HG02571 (cell line): ENCODE results near the gene TRIM15.
A peak's percentile ranks its signal among the peaks of the same experiment; 100 is the strongest.
"Not testable (repeated sequence)": the region's sequence is repeated elsewhere in the genome, so short reads cannot be mapped to it uniquely, and the experiment has no call there.

Source experiments
- ATAC-seq: cut with Tn5 transposase; IDR thresholded peaks from one replicate; pipeline ENCODE4 v1.9.1; 2021; ENCODE audit warnings: mild to moderate bottlenecking, moderate library complexity; ENCODE audit not compliant: unreplicated experiment

The TRIM15 gene

DNA sequence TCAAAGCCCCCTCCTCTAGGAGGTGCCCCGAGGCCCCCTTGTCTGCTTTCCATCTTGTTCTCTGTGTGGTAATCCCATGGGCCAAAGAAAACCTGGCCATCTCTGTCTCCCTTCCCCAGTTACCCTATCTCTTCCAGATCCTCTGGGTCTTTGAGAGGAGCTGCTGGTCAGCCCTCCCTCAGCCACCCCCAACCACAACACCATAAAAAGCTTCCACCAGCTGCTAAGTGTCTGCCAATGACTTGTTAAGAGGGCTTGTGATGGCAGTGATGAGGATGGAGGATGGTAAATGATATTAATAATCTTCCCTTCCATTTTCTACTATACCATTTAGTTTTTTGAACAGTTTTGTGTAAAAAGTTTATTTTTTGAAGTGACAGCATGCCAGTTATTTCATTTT, 32.6 kb downstream of the TRIM15 start:
- ATAC-seq: no peak

DNA sequence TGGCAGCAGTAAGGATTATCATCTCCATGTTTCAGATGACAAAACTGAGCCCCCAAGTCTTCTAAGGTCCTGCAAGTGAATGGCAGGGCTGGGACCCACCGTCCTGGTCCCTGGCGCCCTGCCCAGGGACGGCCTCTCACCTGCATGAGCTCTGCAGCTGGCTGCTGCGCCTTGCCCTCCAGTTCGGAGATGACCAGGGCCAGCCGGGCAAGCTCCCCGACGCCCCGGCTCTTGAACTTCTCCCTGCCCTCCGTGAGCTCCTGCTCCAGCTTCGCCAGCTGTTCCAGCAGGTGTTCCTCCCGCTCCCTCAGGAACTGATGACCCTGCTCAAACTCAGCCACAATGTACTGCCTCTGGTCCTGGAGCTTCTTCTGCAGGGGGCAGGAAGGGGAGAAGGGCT, 33.0 kb downstream of the TRIM15 start:
- no peak for ATAC-seq

DNA sequence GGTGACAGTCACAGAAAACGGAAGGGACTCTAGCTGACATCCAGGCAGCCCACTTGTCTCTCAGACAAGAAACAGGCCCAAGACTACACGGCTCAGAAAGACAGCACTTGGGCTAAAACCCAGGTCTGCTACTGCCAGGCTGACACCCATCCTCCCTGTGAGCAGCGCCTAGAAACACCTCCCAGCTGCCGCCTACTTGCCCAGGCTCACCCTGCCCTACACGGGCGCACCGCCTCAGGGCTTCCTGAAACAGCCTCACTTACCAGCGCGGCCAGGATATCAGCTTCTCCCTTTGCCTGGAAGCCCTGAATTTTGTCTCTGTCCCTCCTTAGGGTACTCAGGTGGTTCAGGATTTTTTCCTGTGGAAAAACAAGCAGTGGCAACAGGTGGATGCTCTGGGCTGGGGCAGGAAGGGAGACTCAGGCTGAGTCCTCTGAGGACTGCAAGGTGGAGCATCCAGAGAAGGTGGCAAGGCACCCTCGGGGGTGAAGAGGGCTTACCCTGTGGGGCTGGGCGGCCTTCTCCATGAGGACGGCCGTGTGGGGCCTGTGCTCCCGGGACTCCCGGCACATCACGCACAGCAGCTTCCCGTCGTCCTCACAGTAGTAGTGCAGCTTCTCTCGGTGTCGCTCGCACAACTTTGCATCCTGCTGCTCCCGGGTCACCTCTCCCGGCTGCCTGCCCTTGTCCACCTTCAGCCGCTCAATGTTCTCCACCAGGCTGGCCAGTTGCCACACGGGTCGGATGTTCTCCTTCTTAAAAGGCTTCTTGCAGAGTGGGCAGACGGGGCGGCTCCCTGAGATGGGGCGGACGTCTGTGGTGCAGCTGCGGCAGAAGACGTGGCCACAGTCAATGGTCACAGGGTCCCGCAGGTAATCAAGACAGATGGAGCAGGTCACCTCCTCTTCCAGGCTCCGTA, 35.1 kb downstream of the TRIM15 start:
- ATAC-seq: no peak

DNA sequence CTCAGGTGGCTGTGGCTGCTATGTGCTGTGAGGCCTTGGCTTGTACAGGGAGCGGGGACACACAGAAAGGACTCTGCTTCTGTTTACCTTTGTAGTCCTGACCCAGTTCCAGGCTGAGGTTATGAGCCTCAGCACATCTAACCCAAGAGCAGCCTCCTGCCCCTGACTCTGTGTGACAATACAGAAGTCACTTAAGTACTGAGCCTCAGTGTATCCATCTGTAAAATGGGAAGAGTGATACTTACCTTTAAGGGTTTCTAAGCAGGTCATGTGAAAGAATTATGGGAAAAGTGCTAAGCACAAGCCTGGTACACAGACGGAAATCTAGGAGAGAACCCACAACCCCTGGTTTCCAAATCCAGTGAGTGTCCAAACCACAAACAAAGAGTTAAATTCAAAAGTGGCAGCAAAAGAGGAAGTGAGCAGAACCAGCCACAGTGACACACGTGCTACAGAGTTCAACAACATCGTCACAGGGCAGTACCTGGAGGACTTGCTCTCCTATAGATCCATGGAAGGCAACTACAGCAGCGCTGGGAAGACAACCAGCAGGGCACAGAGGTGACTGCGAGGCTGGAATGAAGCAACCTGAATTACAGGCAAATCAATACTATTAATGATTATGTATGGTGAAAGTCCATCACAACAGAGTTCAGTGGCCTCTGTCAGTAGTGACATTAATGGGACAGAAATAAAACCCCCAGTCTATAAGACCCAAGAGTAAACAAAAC, 37.4 kb downstream of the TRIM15 start:
- ATAC-seq: no peak

DNA sequence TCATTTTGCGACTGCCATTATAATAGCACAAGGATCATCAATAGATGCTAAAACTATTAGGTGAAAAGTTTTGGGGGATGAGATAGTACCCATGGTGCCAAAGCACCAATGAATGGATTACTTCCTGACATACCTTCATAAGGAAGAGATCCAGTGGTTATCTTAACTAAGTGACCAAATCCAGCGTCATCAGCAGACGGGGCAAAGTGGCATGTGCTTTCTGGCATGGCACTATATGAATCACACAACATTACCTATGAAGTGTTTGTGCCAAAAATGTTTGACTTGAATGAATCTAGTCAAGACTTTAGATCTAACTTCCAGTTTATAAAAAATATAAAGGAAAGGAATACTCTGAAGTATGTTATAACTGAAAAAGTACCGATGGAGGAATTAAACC, 39.0 kb downstream of the TRIM15 start:
- no peak for ATAC-seq

DNA sequence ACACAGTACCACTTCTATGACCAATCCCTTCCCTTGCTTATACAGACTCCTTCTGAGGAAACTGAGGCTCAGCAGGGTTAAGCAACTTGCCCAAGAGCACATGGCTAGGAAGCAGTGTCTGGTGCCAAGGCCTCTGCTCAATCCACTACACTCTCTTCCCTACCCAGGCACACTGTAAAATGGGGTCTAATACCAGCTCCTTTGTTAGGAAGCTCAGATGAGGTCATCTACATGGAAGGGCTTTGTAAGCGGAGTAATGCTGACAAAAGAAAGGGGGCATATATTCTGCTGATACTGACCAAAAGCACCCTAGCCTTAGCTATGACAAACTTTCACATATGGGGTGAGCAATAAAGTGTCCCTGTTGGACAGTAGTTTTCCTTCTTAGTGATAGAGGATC, 40.8 kb downstream of the TRIM15 start:
- no peak for ATAC-seq

DNA sequence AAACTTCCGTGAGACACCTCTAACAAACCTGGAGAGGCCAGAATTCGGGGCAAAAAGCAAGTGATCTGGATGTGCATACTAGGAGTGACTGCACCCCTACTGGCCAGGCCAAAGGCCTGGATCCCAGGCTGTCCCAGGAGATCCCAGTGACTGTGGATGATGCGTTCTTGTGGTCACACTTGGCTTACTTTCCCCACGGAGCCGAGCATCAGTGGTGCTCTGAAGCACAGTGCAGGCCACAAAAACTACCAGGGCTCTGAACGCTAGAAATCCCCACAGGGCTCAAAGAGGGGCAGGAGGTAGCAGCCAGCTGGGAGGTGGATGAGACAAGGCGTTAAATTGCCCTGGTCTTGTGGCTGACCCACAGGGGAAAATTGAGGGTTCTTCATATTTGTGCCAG, 42.8 kb downstream of the TRIM15 start:
- ATAC-seq: no peak

DNA sequence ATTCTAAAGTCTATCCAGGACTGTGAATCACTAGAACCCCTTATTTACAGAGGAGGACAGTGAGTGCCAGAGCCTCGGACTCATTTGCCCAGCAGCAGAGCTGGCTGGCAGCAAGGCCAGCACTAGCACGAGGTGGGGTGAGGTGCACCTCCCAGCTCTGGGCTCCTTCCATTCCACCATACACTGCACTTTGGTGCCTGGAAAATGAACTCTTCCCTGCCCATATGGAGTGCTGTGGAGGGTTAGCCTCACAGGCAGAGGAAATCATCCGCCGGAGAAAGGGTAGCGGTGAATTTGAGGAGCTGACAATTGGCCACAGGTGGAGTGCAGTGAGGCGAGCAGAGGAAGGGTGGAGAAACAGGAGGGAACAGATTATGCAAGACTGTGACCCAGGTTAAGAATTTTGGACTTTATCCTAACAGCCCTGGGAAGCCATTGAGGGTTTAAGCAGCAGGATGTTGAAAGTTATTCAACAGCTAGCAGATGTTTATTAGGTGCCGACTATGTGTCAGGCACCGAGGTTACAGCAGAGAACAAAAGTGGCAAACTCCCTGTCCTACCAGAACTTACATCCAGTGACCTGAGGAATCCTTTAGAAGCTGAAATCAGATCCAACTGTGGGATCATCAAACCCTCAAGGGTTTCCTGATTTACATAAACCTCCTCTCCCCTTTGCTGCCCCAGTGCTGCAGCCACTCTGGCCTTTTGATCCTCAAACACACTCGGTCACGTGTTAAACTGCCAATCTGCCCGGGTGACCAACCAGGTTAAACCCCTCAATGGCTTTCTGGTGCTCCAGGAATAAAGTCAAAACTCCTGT, 43.7 kb downstream of the TRIM15 start:
- no peak for ATAC-seq

DNA sequence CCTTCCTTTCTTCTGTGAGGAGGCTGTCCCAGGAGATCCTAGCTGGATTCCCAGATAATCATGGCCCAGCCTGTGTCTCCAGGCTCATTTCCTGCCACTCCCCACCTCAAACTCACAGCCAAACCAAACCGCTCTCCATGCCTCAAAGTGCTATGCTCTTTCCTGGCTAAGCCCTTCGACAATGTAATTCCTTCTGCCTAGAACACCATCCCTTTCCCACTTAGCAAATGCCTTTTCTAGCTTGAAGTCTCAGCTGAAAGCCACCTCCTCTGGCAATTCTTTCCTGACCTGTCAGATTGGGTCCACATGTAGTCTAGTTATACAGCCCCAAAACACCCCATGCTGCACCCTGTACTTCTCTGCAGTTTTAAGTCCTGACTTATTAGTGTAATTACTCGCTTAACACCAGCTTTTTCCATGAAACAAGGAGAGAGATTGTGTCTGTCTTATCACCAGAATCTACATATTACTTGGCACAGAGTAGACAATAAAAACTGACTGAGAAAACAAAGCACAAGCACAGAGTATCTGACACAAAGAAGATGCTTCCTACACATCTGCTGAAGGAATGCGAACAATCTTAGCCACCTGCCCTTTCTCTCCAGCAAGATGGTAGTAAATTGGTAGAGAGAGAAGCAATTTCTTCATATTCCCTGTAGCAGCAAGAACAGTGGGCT, 44.4 kb downstream of the TRIM15 start:
- ATAC-seq: no peak

DNA sequence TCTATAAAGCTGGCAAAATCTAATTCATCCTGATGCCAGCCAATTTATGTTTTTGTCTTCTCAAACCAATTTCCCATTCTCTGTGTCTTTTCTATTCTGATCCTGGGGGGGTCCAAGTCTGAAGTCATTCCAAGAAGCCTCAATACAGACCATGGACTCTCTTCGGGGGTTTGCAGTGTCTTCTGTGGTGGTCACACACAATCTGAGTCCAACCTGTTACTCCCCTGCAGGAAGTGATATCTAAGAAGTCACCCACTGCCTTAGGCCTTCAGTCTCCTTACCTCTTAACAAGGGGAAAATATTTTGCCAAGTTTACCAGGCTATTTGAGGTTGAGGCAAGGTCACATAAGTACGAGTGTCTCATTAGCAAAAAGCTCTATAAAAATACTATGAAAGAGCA, 48.0 kb downstream of the TRIM15 start:
- no peak for ATAC-seq

DNA sequence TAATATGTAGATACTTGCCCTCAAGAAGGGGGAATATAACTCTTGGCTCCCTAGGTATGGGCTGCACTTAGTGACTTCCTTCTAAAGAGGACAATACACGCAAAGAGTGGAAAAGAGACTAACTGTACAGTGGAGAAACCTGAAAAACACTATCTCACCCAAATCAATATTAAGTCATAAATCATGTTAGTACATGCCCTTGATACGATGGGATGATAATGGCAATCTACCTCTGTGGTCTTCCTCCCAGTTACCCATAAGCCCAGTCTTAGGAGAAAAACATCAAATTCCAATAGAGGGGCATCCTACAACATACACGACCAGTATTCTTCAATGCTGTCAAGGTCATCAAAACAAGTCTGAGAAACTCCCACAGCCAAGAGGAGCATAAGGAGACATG, 48.6 kb downstream of the TRIM15 start:
- no peak for ATAC-seq

DNA sequence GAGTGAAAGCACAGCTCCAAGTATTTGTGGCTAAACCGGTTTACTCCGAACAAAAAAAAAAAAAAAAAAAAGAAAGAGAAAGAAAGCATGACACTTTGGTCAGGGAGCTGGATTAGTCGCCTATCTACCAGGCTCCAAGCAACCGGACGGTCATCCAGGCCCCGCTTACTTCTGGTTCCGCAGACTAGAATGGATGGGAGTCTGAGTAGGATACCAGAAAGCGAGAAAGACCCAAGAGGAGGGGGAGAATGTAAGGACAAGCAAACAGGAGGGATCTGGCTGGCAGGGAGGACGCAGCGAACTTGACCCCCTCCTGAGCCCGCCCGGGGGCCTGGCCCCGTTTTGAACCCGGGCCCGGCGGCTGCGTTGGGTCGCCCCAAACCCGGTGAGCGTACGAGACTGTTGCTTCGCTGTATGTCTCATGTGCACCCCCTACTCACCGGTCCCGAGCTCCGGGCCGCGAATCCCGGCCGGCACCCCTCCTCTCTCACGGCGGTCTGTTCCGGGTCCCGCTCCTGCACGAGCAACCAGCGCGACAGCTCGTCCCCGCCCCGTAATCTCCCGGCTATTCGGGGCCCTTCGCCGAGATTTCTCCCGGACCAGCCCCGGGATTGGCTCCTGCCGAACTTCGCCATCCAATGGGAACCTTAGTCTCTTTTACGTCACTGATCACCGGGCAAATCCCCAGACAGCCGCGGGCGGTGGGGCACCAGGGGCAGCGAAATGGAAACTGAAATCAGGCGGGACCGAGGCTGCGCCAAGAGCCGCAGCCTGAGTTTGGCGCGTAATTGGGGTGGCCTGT, 49.7 kb downstream of the TRIM15 start, which contains the start of gene TRIM26:
TRIM26 (minus strand) TSS at position 542 of the 802 bp plus-strand sequence. CDS start 14,303 bp downstream, outside the sequence.
- peak; percentile 83 for ATAC-seq

DNA sequence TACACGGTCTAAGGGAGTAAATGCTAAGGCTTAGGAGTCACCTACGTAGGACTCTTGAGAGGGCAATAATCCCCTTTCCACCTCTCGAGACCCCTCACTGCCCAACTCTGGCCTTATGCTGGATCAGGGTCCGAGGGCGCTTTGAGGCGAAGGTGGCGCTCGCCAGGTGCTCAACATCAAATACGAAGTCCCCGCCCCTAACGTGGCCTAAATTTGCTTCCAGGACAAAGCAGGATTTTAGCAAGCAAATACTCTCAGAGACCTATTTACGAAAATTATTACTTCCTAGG, 50.3 kb downstream of the TRIM15 start:
- ATAC-seq: no peak

DNA sequence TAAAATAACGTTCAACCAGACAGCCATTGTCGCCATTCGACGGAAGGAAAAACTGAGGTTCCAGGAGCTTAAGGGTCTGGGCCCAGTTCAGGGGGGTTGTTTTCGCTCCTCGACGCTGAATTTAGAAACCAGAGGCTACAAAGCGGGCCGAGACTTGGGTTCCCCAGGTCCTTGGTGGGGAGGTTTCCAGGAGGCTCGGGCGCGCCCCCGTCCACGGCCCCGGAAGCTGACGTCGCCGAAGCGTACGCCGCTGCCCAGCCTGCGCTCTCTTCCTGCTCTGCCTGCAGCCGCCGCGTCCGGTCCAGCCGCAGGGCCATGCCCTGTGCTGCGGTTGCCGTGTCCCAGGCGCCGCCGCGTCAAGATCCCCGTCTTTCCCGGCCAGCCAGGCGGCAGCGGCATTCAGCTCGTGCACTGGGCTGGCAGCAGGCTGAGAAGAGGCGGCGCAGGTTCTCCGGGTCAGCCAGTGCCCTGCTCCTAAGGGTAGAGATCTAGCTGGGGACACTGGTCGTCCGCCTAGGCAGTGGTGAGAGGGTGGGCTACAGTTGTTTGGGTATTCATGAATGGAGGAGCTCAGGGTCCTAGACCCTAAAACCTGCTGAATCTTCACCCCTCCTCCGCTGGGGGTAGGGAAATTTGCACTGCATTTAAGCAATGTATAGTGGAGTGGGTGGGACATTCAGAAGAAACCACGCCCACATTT, 50.8 kb downstream of the TRIM15 start:
- ATAC-seq: peak; percentile 61

DNA sequence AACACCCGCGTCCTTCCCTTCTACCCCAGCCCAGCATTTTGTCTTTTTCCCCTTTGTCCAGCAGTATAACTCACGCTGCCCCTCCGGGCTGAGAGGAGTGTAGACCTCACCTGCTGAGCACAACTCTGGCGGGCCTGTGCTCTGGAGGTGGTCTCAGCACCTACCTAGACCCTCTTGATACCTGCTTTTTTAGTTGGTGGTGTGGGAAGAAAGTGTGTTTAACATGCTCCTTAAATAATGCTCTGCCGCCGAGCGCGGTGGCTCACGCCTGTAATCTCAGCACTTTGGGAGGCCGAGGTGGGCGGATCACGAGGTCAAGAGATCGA, 51.3 kb downstream of the TRIM15 start:
- ATAC-seq: no peak

DNA sequence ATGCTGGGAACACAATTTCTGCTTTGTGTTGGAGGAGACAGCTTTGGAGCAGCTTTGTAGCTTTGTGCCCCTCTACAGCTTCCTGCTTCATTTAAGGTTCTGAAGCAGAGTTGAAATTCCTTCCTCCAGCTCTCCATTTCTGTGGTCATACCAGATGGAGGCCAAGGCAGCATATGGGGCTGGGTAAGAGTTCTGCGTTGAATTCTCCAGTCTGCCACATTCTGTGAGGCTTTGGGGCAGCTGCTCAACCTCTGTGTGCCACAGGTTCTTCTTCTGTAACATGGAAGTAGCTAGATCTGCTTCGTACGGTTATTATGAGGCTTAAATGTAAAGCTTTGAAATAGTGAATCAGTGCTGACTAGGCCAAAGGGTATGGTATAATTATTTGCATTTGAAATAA, 52.8 kb downstream of the TRIM15 start:
- no peak for ATAC-seq

DNA sequence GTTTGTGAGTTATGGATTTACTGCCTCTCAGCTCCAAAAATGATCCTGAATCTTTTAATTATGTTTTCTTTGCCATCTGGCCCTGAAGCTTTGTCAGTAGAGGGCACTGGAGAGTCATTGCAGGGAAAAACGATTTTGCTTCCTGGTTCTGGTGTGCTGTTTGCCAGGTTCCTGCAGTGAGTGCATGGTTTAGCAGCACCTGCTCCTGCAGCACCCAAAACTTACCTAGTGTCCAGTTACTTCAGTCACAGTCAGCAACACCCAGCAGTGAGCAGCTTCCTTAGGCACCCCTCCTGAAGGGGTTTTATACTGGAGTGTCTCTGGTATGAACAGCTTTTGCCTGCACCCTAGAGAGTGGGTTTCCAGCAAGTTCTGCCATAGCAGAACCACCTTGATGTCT, 55.9 kb downstream of the TRIM15 start:
- no peak for ATAC-seq

DNA sequence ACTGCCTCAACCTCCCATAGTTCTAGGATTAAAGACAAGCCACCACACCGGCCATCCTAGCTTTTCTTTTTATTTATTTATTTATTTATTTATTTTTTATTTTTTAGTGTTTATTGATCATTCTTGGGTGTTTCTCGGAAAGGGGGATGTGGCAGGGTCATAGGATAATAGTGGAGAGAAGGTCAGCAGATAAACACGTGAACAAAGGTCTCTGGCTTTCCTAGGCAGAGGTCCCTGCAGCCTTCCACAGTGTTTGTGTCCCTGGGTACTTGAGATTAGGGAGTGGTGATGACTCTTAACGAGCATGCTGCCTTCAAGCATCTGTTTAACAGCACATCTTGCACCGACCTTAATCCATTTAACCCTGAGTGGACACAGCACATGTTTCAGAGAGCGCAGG, 58.0 kb downstream of the TRIM15 start:
- not testable (repeated sequence) for ATAC-seq

DNA sequence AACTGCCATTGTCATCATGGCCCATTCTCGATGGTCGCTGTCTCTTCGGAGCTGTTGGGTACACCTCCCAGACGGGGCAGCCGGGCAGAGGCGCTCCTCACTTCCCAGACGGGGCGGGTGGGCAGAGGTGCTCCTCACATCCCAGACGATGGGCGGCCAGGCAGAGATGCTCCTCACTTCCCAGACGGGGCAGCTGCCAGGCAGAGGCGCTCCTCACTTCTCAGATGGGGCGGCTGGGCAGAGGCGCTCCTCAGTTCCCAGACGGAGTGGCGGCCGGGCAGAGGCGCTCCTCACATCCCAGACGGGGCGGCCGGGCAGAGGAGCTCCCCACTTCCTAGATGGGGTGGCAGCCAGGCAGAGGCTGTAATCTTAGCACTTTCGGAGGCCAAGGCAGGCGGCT, 58.6 kb downstream of the TRIM15 start:
- not testable (repeated sequence) for ATAC-seq
